ENCODE results near the gene ATR. TPM values are rescaled to one million over a fixed set of nuclear protein-coding genes. Genes with fewer than 3 reads are reported as not detected.
"Not testable (repeated sequence)": the region's sequence is repeated elsewhere in the genome, so short reads cannot be mapped to it uniquely, and the experiment has no call there.

ATR gene
- total and polyA plus RNA-seq, 4 donors: 9.0 to 41.3 (median 23.3) TPM

DNA sequence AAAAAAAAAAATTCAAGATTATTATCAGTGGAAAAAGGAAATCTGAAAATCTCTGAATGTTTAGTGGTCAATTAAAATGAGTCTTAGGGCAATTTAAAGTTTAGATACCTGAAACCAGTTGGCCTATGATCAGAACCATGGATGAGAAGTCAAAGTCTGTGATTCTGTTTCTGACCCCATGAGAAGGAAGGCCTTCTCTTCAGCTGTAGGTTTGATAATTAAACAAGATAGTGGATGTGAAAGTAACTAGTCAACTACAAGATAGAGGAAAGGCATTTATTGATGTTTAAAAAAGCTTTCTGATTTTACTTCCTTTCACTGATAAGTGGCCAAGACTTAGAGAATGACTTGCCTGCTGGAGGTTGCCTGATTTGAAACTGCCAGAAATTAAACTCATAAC, 26.4 kb upstream of the ATR start:
- H3K36me3 ChIP-seq (ENCODE audit: control insufficient read depth in 4 of 4, insufficient read depth in 4 of 4, low read length in 4 of 4): no peaks in the 10 kb centered on the region
- H3K27ac ChIP-seq (ENCODE audit: low read depth in 1 of 2, low read length in 1 of 2): no peak overlapping the region
- DNase-seq (no peak), ATAC-seq (ENCODE audit: insufficient read depth, low FRiP score) (no peak)
- no peaks in the 10 kb centered on the region for H3K9me3 ChIP-seq (ENCODE audit: control insufficient read depth in 4 of 4, insufficient read depth in 3 of 4, low read length in 3 of 4)
- H3K9ac ChIP-seq (ENCODE audit: insufficient read depth in 1 of 2, low read length in 2 of 2): no peak overlapping the region
- TF ChIP-seq, protein P1, sequence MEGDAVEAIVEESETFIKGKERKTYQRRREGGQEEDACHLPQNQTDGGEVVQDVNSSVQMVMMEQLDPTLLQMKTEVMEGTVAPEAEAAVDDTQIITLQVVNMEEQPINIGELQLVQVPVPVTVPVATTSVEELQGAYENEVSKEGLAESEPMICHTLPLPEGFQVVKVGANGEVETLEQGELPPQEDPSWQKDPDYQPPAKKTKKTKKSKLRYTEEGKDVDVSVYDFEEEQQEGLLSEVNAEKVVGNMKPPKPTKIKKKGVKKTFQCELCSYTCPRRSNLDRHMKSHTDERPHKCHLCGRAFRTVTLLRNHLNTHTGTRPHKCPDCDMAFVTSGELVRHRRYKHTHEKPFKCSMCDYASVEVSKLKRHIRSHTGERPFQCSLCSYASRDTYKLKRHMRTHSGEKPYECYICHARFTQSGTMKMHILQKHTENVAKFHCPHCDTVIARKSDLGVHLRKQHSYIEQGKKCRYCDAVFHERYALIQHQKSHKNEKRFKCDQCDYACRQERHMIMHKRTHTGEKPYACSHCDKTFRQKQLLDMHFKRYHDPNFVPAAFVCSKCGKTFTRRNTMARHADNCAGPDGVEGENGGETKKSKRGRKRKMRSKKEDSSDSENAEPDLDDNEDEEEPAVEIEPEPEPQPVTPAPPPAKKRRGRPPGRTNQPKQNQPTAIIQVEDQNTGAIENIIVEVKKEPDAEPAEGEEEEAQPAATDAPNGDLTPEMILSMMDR (IDR thresholded peaks at IDR 0.05; ENCODE audit: control extremely low read depth, extremely low read depth): no peak
- H3K4me1 ChIP-seq (ENCODE audit: control insufficient read depth in 5 of 5, insufficient read depth in 5 of 5, low read length in 5 of 5): no peaks in the 10 kb centered on the region
- H3K27me3 ChIP-seq (ENCODE audit: control insufficient read depth in 3 of 3, insufficient read depth in 3 of 3, low read length in 2 of 3): no peaks in the 10 kb centered on the region
- H3K4me3 ChIP-seq: no peak overlapping the region

DNA sequence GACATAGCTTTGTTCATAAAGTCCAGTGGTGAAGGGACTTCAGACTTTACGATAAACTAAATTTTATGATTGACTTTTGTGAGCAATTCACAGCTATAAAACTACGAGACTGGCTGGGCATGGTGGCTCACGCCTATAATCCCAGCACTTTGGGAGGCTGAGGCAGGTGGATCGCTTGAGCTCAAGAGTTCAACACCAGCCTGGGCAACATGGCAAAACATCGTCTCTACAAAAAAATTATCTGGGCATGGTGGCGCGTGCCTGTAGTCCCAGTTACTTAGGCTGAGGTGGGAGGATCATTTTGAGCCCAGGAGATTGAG, 24.8 kb upstream of the ATR start:
- not testable (repeated sequence) for H3K27me3 ChIP-seq (ENCODE audit: control insufficient read depth in 3 of 3, insufficient read depth in 3 of 3, low read length in 2 of 3); DNase-seq; H3K4me3 ChIP-seq; H3K4me1 ChIP-seq (ENCODE audit: control insufficient read depth in 5 of 5, insufficient read depth in 5 of 5, low read length in 5 of 5); H3K9me3 ChIP-seq (ENCODE audit: control insufficient read depth in 4 of 4, insufficient read depth in 3 of 4, low read length in 3 of 4); H3K36me3 ChIP-seq (ENCODE audit: control insufficient read depth in 4 of 4, insufficient read depth in 4 of 4, low read length in 4 of 4); H3K9ac ChIP-seq (ENCODE audit: insufficient read depth in 1 of 2, low read length in 2 of 2); H3K27ac ChIP-seq (ENCODE audit: low read depth in 1 of 2, low read length in 1 of 2); ATAC-seq (ENCODE audit: insufficient read depth, low FRiP score)
- 90 to 91% methylated on average over 7 of the region's 7 CpGs for WGBS, 2 donors

DNA sequence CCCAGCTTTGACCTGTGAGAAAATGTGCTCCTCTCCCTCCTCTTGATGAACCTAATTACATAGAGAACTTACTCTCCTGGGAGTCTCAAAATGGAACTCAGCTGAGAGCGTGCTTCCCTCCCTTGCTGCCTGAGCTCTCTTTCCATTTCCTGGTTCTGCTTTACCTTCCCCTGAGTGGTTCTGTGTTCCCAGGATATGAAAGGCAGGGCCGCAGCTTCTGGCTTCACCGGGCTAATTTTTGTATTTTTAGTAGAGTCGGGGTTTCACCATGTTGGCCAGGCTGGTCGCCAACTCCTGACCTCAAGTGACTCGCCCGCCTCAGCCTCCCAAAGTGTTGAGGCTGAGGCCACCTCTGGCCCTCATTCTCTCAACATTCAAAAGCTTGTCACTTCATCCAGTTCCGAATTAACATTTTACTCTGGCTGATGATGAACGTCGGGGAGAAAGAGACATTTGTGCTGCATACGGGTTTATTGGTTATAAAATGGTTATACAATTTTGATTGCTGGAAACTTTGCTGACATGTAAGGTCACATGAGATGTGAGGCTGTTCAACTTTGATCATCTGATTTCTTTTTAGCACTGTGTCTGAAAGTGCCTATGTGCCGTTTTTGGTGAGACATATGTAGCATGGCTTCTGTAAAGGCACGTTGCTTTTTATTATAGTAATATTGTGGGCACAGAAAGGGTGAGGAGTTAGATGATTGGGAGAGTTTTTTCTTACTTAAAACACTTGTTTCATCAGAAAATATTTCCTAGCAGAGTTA, 24.3 kb upstream of the ATR start:
- Histone ChIP-seq H3K4me1 (ENCODE audit: control insufficient read depth in 5 of 5, insufficient read depth in 5 of 5, low read length in 5 of 5) (no peaks in the 10 kb centered on the region), H3K9ac (ENCODE audit: insufficient read depth in 1 of 2, low read length in 2 of 2) (no peak overlapping the region), H3K27ac (ENCODE audit: low read depth in 1 of 2, low read length in 1 of 2) (no peak overlapping the region), H3K9me3 (ENCODE audit: control insufficient read depth in 4 of 4, insufficient read depth in 3 of 4, low read length in 3 of 4) (no peaks in the 10 kb centered on the region), H3K36me3 (ENCODE audit: control insufficient read depth in 4 of 4, insufficient read depth in 4 of 4, low read length in 4 of 4) (no peaks in the 10 kb centered on the region), H3K27me3 (ENCODE audit: control insufficient read depth in 3 of 3, insufficient read depth in 3 of 3, low read length in 2 of 3) (no peaks in the 10 kb centered on the region), H3K4me3 (no peak overlapping the region)
- TF ChIP-seq, protein P1 (IDR thresholded peaks at IDR 0.05; ENCODE audit: control extremely low read depth, extremely low read depth): no peak
- DNase-seq (no peak), ATAC-seq (ENCODE audit: insufficient read depth, low FRiP score) (no peak)
- WGBS, 2 donors: 92% methylated on average over 13 of the region's 13 CpGs

DNA sequence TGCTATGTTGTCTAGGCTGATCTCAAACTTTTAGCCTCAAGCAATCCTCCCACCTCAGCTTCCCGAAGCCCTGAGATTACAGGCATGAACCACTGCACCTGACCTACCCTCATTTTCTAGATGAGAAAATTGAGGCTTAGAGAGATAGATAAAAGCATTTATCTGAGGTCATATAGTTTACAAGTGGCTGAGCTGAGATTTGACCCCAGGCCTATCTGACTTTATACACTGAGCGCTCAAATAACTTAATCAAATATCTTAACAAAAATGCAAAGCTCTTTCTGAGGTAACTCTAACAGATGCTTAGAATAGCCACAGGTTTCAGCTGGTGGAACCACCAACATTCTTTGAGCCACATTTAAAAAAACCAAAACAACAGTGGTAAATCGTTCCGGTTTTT, 23.2 kb upstream of the ATR start:
- Histone ChIP-seq H3K9me3 (ENCODE audit: control insufficient read depth in 4 of 4, insufficient read depth in 3 of 4, low read length in 3 of 4) (no peaks in the 10 kb centered on the region), H3K4me1 (ENCODE audit: control insufficient read depth in 5 of 5, insufficient read depth in 5 of 5, low read length in 5 of 5) (peaks cover 0 to 1% (median 0%) of the 10 kb centered on the region in 5 donors), H3K9ac (ENCODE audit: insufficient read depth in 1 of 2, low read length in 2 of 2) (no peak overlapping the region), H3K4me3 (no peak overlapping the region), H3K27me3 (ENCODE audit: control insufficient read depth in 3 of 3, insufficient read depth in 3 of 3, low read length in 2 of 3) (no peaks in the 10 kb centered on the region), H3K36me3 (ENCODE audit: control insufficient read depth in 4 of 4, insufficient read depth in 4 of 4, low read length in 4 of 4) (no peaks in the 10 kb centered on the region), H3K27ac (ENCODE audit: low read depth in 1 of 2, low read length in 1 of 2) (no peak overlapping the region)
- ATAC-seq (ENCODE audit: insufficient read depth, low FRiP score) (no peak), DNase-seq (no peak)
- WGBS, 2 donors: 84 to 92% methylated on average over 4 of the region's 4 CpGs
- TF ChIP-seq, protein P1 (IDR thresholded peaks at IDR 0.05; ENCODE audit: control extremely low read depth, extremely low read depth): no peak

Data from lung (tissue), 12 donors.